SK-N-SH (cell line): ENCODE results near the gene OSBP2. TPM values are rescaled to one million over a fixed set of nuclear protein-coding genes. Genes with fewer than 3 reads are reported as not detected.

Source experiments
- CTCF ChIA-PET: fragments of 300-600, 350-600 bp; formaldehyde crosslinking; extraction: SDS; loops from one replicate; lab custom pipeline; 2021; lab: Yijun Ruan, JAX
- POLR2A ChIA-PET: fragments of 350-600 bp; sonication (Branson Sonifier 250); formaldehyde crosslinking; extraction: SDS; loops from one replicate; lab custom pipeline; 2020; ENCODE audit warnings: antibody characterized with exemption, inconsistent platforms; lab: Yijun Ruan, JAX
- DNase-seq: peaks from one replicate; pipeline ENCODE4 v3.0.0; 2012
- H2AFZ ChIP-seq: fragments of 200-600 bp; sonication (generic); 2 replicates; pipeline ENCODE4 v1.8.1; 2016; ENCODE audit warnings: antibody characterized with exemption, mild to moderate bottlenecking, low read depth
- H3F3A ChIP-seq: fragments of 200-600 bp; sonication (generic); replicated peaks from 2 replicates; pipeline ENCODE3; 2016; ENCODE audit warnings: antibody characterized with exemption, mild to moderate bottlenecking; ENCODE audit not compliant: insufficient read depth
- H3K27ac ChIP-seq, 2 experiments: fragments of 200-500 bp in 1 of 2; fragments of 200-600 bp in 1 of 2; sonication (Bioruptor generic) in 1 of 2; sonication (generic), shearing (Covaris generic) in 1 of 2; 2 replicates each; pipeline versions ENCODE4 v1.5.1 to v1.6.1; 2014 to 2016; ENCODE audit warnings: low read depth in 2 of 2, inconsistent platforms in 1 of 2, low read length in 1 of 2, mild to moderate bottlenecking in 1 of 2, mixed read lengths in 1 of 2
- H3K27me3 ChIP-seq: fragments of 200-600 bp; sonication (generic), shearing (Covaris generic); 2 replicates; pipeline ENCODE4 v1.6.1; 2016; ENCODE audit warnings: mixed run types; ENCODE audit not compliant: insufficient read depth
- H3K36me3 ChIP-seq, 2 experiments: fragments of 200-500 bp in 1 of 2; fragments of 200-600 bp in 1 of 2; sonication (Bioruptor generic) in 1 of 2; sonication (generic) in 1 of 2; replicated peaks in 1 of 2; 2 replicates each; pipeline versions ENCODE3 to v1.5.1; 2014 to 2016; ENCODE audit warnings: low read length in 1 of 2, mild to moderate bottlenecking in 1 of 2; ENCODE audit not compliant: insufficient read depth in 2 of 2, control insufficient read depth in 1 of 2
- H3K4me1 ChIP-seq, 2 experiments: fragments of 200-500 bp in 1 of 2; fragments of 200-600 bp in 1 of 2; sonication (Bioruptor generic) in 1 of 2; sonication (generic), shearing (Covaris generic) in 1 of 2; 2 replicates each; pipeline versions ENCODE4 v1.5.1 to v1.6.1; 2014 to 2016; ENCODE audit warnings: low read depth in 1 of 2, low read length in 1 of 2, mixed run types in 1 of 2; ENCODE audit not compliant: insufficient read depth in 2 of 2, control insufficient read depth in 1 of 2
- H3K4me2 ChIP-seq: fragments of 200-600 bp; sonication (generic), shearing (Covaris generic); 2 replicates; pipeline ENCODE4 v1.6.1; 2017; ENCODE audit warnings: mixed run types
- H3K4me3 ChIP-seq, 2 experiments: fragments of 200-500 bp in 1 of 2; fragments of 200-600 bp in 1 of 2; sonication (Bioruptor generic) in 1 of 2; sonication (generic), shearing (Covaris generic) in 1 of 2; 2 replicates each; pipeline versions ENCODE4 v1.5.1 to v1.8.1; 2014 to 2016; ENCODE audit warnings: low read depth in 2 of 2, inconsistent platforms in 1 of 2, low read length in 1 of 2, mild to moderate bottlenecking in 1 of 2, mixed read lengths in 1 of 2, moderate library complexity in 1 of 2
- H3K79me2 ChIP-seq: fragments of 200-600 bp; sonication (generic); 2 replicates; pipeline ENCODE4 v1.8.1; 2017; ENCODE audit warnings: mild to moderate bottlenecking; ENCODE audit not compliant: insufficient read depth
- H3K9ac ChIP-seq: fragments of 200-600 bp; sonication (generic); 2 replicates; pipeline ENCODE4 v1.6.1; 2017; ENCODE audit warnings: mixed run types
- H3K9me2 ChIP-seq: fragments of 200-600 bp; sonication (generic); 2 replicates; pipeline ENCODE4 v1.6.1; 2017; ENCODE audit warnings: mixed run types
- H3K9me3 ChIP-seq: fragments of 200-600 bp; sonication (generic); 2 replicates; pipeline ENCODE4 v1.6.1; 2017; ENCODE audit warnings: mixed run types, mild to moderate bottlenecking, moderate library complexity
- H4K20me1 ChIP-seq: fragments of 200-600 bp; sonication (generic); 2 replicates; pipeline ENCODE4 v1.6.1; 2017; ENCODE audit warnings: mild to moderate bottlenecking, mixed run types; ENCODE audit not compliant: insufficient read depth
- CHD2 ChIP-seq: fragments of 150-350 bp; IDR thresholded peaks from 2 replicates; pipeline ENCODE4 v1.6.1; 2018; ENCODE audit warnings: low read length; ENCODE audit not compliant: partially characterized antibody
- EP300 ChIP-seq, 2 experiments: IDR thresholded peaks; 2 replicates each; pipeline versions ENCODE4 v1.4.0 to v1.6.1; 2012; ENCODE audit warnings: borderline replicate concordance in 1 of 2, low read depth in 1 of 2, low read length in 1 of 2
- EZH2phosphoT487 ChIP-seq: fragments of 200-600 bp; sonication (generic); IDR thresholded peaks from 2 replicates; pipeline ENCODE4 v1.6.1; 2017; ENCODE audit warnings: low read depth, mixed run types, mild to moderate bottlenecking, antibody characterized with exemption, moderate library complexity, borderline replicate concordance
- FOSL2 ChIP-seq: IDR thresholded peaks from 2 replicates; pipeline ENCODE4 v1.4.0; 2012; ENCODE audit warnings: low read depth, mild to moderate bottlenecking, moderate library complexity, borderline replicate concordance
- FOXM1 ChIP-seq: IDR thresholded peaks from 2 replicates; pipeline ENCODE4 v1.4.0; 2012; ENCODE audit warnings: low read depth, mild to moderate bottlenecking
- GABPA ChIP-seq: IDR thresholded peaks from 2 replicates; pipeline ENCODE4 v1.4.0; 2012; ENCODE audit warnings: low read depth, mild to moderate bottlenecking
- GATA2 ChIP-seq: sonication (generic); formaldehyde crosslinking; IDR thresholded peaks from 2 replicates; pipeline ENCODE4 v1.5.0; 2020; ENCODE audit warnings: mild to moderate bottlenecking, missing genetic modification reagents
- MXI1 ChIP-seq: IDR thresholded peaks from 2 replicates; pipeline ENCODE4 v1.6.1; 2012; ENCODE audit warnings: mild to moderate bottlenecking, low read depth, low read length, improper control_type of control experiment
- NFIC ChIP-seq: IDR thresholded peaks from 2 replicates; pipeline ENCODE4 v1.4.0; 2012; ENCODE audit warnings: borderline replicate concordance
- NRF1 ChIP-seq: IDR thresholded peaks from 2 replicates; pipeline ENCODE4 v1.6.1; 2012; ENCODE audit warnings: low read depth, mild to moderate bottlenecking, low read length
- RFX5 ChIP-seq: IDR thresholded peaks from 2 replicates; pipeline ENCODE4 v1.6.1; 2012; ENCODE audit warnings: mild to moderate bottlenecking, improper control_type of control experiment, low read length
- SIN3A ChIP-seq: IDR thresholded peaks from 2 replicates; pipeline ENCODE4 v1.6.1; 2012; ENCODE audit warnings: low read depth, mild to moderate bottlenecking, low read length, moderate library complexity, borderline replicate concordance
- SMC3 ChIP-seq: IDR thresholded peaks from 2 replicates; pipeline ENCODE4 v1.6.1; 2012; ENCODE audit warnings: low read depth, low read length, improper control_type of control experiment
- TAF1 ChIP-seq: IDR thresholded peaks from 2 replicates; pipeline ENCODE4 v1.6.1; 2012; ENCODE audit warnings: low read depth, mild to moderate bottlenecking, low read length, moderate library complexity, borderline replicate concordance
- WGBS: methylation state at CpG from one replicate; pipeline ENCODE4 v1.1.6; 2017; ENCODE audit warnings: low lambda C conversion rate; 5-methylcytosine and 5-hydroxymethylcytosine counted together
- polyA plus RNA-seq, 3 experiments: library from polyadenylated mRNA; depleted of rRNA; stranded (reverse); fragments of >200 nt; gene quantifications; 2 replicates each; pipeline ENCODE4 v1.2.3, GENCODE V29; 2012
- TF ChIP-seq, protein P1 (sequence below): fragments of 150-350 bp; IDR thresholded peaks from 2 replicates; pipeline ENCODE4 v1.6.1; 2017; ENCODE audit warnings: antibody characterized with exemption, low read length, low read depth, borderline replicate concordance
- TF ChIP-seq, protein P2 (sequence below): fragments of 200-600 bp; sonication (generic); IDR thresholded peaks from 2 replicates; pipeline ENCODE4 v1.6.1; 2017; ENCODE audit warnings: antibody characterized with exemption, mild to moderate bottlenecking, moderate library complexity

Gene OSBP2
- polyA plus RNA-seq, 1 of the 3 experiments (the other 2 are of a cell fraction): 3.1 TPM

DNA sequence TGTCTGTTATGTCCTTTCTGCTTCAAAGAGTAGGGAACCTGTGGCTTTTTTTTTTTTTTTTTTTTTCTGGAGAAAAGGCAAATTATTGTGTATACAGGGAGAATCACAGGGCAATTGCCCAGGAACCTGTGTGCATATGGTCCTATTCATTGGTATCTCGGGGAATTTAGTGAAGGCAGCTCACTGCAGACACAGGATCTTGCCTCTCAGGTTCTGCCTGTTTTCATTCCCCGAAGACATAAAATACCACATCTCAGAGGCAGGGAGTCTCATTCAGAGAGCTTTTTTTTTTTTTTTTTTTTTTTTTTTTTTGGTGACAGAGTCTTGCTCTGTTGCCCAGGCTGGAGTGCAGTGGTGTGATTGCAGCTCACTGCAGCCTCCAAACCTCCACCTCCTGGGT is 88.3 kb downstream of the OSBP2 start:
- Histone ChIP-seq H3K27ac (no peak overlapping the region), H4K20me1 (no peaks in the 10 kb centered on the region), H3K9ac (no peak overlapping the region), H3K9me3 (no peaks in the 10 kb centered on the region), H3K4me3 (no peak overlapping the region), H3K36me3 (no peaks in the 10 kb centered on the region), H3F3A (no peaks in the 10 kb centered on the region), H3K4me2 (no peak overlapping the region), H3K27me3 (no peaks in the 10 kb centered on the region), H2AFZ (no peak overlapping the region), H3K79me2 (no peaks in the 10 kb centered on the region), H3K9me2 (no peaks in the 10 kb centered on the region), H3K4me1 (peaks cover 0 to 2% of the 10 kb centered on the region in 2 experiments; a peak in 1 of 4 replicates)
- CTCF ChIA-PET: interaction anchor here (0.7 to 1.3 kb wide), 4 partner anchors 19 to 137 kb away, joined by 3 to 7 read pairs (median 4); no protein-coding TSS in a partner anchor
- TF ChIP-seq NRF1: no peak
- no peak for TF ChIP-seq TAF1
- TF ChIP-seq SIN3A: no peak
- TF ChIP-seq RFX5: no peak
- no peak for TF ChIP-seq GABPA
- no peak for TF ChIP-seq EP300 (IDR thresholded peaks at IDR 0.05; ENCODE audit: borderline replicate concordance in 1 of 2, low read depth in 1 of 2, low read length in 1 of 2)
- TF ChIP-seq CHD2: no peak
- TF ChIP-seq FOSL2: no peak
- DNase-seq: no peak
- WGBS: 92% methylated on average over 2 of the region's 2 CpGs
- POLR2A ChIA-PET: no interaction called here

DNA sequence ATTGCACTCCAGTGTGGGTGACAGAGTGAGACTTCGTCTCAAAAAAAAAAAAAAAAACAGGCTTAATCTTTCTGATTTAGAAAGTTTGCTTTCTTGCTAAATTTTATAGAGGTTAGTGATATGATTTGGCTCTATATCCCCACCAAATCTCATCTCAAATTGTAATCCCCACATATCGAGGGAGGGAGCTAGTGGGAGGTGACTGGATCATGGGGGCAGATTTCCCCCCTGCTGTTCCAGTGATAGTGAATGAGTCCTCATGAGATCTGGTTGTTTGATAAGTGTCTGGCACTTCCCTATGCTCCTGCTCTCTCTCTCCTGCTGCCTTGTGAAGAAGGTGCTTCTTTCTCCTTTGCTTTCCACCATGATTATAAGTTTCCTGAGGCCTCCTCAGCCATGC is 90.9 kb downstream of the OSBP2 start:
- H3K4me3 ChIP-seq: no peak overlapping the region
- no peaks in the 10 kb centered on the region for H3K79me2 ChIP-seq
- H3K27ac ChIP-seq: no peak overlapping the region
- WGBS: 72% methylated on average over 2 of the region's 2 CpGs
- H2AFZ ChIP-seq: no peak overlapping the region
- H3F3A ChIP-seq: peaks cover 3% of the 10 kb centered on the region
- no peak for DNase-seq
- H4K20me1 ChIP-seq: no peaks in the 10 kb centered on the region
- CTCF ChIA-PET: interaction anchor here (0.5 to 1.1 kb wide), 2 partner anchors 136 to 180 kb away, joined by 3 to 4 read pairs; no protein-coding TSS in a partner anchor
- H3K27me3 ChIP-seq: no peaks in the 10 kb centered on the region
- no peaks in the 10 kb centered on the region for H3K9me3 ChIP-seq
- H3K9me2 ChIP-seq: no peaks in the 10 kb centered on the region
- peaks cover 0 to 4% of the 10 kb centered on the region in 2 experiments; a peak in 1 of 4 replicates for H3K4me1 ChIP-seq
- TF ChIP-seq NFIC (no peak), GATA2 (CRISPR knock-in tag) (no peak), SMC3 (no peak), EZH2phosphoT487 (no peak), MXI1 (no peak), CHD2 (no peak), FOXM1 (no peak)
- TF ChIP-seq, protein P1, sequence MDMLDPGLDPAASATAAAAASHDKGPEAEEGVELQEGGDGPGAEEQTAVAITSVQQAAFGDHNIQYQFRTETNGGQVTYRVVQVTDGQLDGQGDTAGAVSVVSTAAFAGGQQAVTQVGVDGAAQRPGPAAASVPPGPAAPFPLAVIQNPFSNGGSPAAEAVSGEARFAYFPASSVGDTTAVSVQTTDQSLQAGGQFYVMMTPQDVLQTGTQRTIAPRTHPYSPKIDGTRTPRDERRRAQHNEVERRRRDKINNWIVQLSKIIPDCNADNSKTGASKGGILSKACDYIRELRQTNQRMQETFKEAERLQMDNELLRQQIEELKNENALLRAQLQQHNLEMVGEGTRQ: no peak
- TF ChIP-seq, protein P2, sequence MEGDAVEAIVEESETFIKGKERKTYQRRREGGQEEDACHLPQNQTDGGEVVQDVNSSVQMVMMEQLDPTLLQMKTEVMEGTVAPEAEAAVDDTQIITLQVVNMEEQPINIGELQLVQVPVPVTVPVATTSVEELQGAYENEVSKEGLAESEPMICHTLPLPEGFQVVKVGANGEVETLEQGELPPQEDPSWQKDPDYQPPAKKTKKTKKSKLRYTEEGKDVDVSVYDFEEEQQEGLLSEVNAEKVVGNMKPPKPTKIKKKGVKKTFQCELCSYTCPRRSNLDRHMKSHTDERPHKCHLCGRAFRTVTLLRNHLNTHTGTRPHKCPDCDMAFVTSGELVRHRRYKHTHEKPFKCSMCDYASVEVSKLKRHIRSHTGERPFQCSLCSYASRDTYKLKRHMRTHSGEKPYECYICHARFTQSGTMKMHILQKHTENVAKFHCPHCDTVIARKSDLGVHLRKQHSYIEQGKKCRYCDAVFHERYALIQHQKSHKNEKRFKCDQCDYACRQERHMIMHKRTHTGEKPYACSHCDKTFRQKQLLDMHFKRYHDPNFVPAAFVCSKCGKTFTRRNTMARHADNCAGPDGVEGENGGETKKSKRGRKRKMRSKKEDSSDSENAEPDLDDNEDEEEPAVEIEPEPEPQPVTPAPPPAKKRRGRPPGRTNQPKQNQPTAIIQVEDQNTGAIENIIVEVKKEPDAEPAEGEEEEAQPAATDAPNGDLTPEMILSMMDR: no peak
- no peak overlapping the region for H3K4me2 ChIP-seq
- no peaks in the 10 kb centered on the region for H3K36me3 ChIP-seq
- H3K9ac ChIP-seq: no peak overlapping the region
- POLR2A ChIA-PET: no interaction called here
